Nephron (organoid): ENCODE measurements around the gene PPFIBP2.

ENCODE experiments used
- H3K27ac Mint-ChIP-seq, 3 experiments: 2 replicates each; pipeline ENCODE4 v1.8.0; 2020; ENCODE audit warnings: mixed read lengths in 3 of 3, mild to moderate bottlenecking in 2 of 3, moderate library complexity in 1 of 3
- H3K27me3 Mint-ChIP-seq: 2 replicates; pipeline ENCODE4 v1.8.0; 2021; ENCODE audit warnings: low read depth, mild to moderate bottlenecking, moderate library complexity, mixed read lengths
- H3K36me3 Mint-ChIP-seq: 2 replicates; pipeline ENCODE4 v1.8.0; 2020; ENCODE audit warnings: low read depth, mixed read lengths
- H3K4me1 Mint-ChIP-seq: 2 replicates; pipeline ENCODE4 v1.8.0; 2020; ENCODE audit warnings: mixed read lengths
- H3K4me3 Mint-ChIP-seq, 3 experiments: 2 replicates each; pipeline ENCODE4 v1.8.0; 2020; ENCODE audit warnings: mild to moderate bottlenecking in 3 of 3, mixed read lengths in 3 of 3, moderate library complexity in 2 of 3
- H3K9me3 Mint-ChIP-seq: 2 replicates; pipeline ENCODE4 v1.8.0; 2020; ENCODE audit warnings: mixed read lengths
- CTCF ChIP-seq, 3 experiments: fragments of 200-600 bp; sonication (generic); IDR thresholded peaks; one replicate each; pipeline ENCODE4 v1.5.0; 2021; ENCODE audit warnings: antibody characterized with exemption in 3 of 3; ENCODE audit not compliant: unreplicated experiment in 3 of 3

Gene PPFIBP2

DNA sequence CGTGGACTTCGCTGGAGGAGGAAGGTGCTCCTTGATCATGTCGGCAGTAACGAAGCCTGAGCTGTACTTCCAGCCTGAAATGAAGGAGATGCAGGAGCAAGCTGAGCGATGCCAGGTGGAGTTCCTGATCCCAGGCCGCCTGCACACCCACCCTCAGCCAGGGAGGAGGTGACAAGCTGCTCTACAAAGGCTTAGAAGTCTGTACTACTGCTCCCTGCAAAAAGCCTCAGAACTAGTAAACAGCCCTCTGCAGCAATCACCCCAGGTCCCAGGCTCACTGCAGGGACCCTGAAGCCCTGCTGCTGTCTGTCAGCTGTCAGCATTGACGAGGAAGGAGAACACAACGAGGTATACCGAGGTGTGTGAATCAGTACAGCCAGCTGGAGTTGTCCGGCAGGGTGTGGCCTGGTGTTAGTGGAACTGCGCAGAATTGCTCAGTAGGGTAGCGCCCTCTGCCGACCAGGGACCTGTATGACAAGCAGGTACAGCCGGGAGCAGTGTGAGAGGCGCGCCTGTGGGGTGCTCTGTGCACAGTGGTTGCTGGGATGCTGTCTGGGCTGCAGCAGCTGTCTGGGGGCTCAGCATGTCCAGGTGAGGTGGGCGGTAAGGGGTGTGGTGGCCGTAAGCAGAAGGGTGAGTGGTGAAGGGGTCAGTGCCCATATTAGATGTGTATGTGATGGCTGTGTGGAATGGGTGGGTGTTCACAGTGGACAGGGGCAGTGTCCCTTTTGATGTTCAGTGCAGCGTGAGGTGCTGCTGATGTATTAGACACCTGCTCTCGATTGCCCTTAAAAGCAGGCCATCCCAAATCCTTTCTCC, 151.9 kb downstream of the PPFIBP2 start:
- peak; percentile 73 to 81 (median 75) for TF ChIP-seq CTCF (IDR thresholded peaks at IDR 0.05; ENCODE audit: unreplicated experiment in 3 of 3)
- peak overlapping the region; percentile 54 to 81 (median 76) for H3K27ac Mint-ChIP-seq
- H3K9me3 Mint-ChIP-seq: peaks cover 3% of the 10 kb centered on the region
- H3K36me3 Mint-ChIP-seq: peaks cover 46% of the 10 kb centered on the region
- peaks cover 36% of the 10 kb centered on the region for H3K4me1 Mint-ChIP-seq
- no peaks in the 10 kb centered on the region for H3K27me3 Mint-ChIP-seq
- no peak overlapping the region for H3K4me3 Mint-ChIP-seq

GRCh38 chr11:7666292-7666866, 152.6 kb downstream of the PPFIBP2 start:
- Mint-ChIP-seq H3K27me3 (no peaks in the 10 kb centered on the region), H3K4me1 (peaks cover 38% of the 10 kb centered on the region), H3K9me3 (peaks cover 3% of the 10 kb centered on the region), H3K36me3 (peaks cover 39% of the 10 kb centered on the region), H3K27ac (peak overlapping the region; percentile 54 to 71 (median 56)), H3K4me3 (no peak overlapping the region)
- TF ChIP-seq CTCF (IDR thresholded peaks at IDR 0.05; ENCODE audit: unreplicated experiment in 3 of 3): no peak

- TF ChIP-seq CTCF (IDR thresholded peaks at IDR 0.05; ENCODE audit: unreplicated experiment in 3 of 3): no peak
- H3K27me3 Mint-ChIP-seq: peaks cover 3% of the 10 kb centered on the region
- H3K4me1 Mint-ChIP-seq: peaks cover 46% of the 10 kb centered on the region
- H3K36me3 Mint-ChIP-seq: peaks cover 37% of the 10 kb centered on the region
- no peak overlapping the region for H3K4me3 Mint-ChIP-seq
- H3K27ac Mint-ChIP-seq: peak overlapping the region; percentile 40 to 81 (median 72)
- H3K9me3 Mint-ChIP-seq: peaks cover 3% of the 10 kb centered on the region
Observed at GRCh38 chr11:7667460-7667859, 153.7 kb downstream of the PPFIBP2 start.

DNA sequence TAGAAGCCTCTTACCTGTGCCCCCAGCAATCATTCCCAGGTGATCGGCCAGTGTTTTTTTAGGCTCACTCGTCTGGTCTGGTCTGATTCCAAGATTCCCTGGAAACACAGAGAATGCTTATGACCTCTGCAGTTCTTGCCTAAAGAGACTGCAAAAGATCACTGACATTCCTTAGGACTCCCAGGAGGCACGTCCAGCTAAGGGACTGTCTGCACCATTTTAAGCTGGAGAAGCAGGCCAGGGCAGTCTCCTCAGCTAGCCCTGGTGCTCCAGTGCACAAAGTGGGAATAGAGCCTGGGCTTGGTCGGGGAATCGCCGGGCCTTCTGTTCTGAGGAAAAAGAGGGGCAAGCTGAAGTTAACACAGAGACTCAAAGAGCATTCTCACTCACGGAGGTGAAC, 154.7 kb downstream of the PPFIBP2 start:
- peaks cover 32% of the 10 kb centered on the region for H3K36me3 Mint-ChIP-seq
- peak overlapping the region in 1 of 3 experiments; percentile 54 for H3K27ac Mint-ChIP-seq
- H3K4me3 Mint-ChIP-seq: no peak overlapping the region
- no peak for TF ChIP-seq CTCF (IDR thresholded peaks at IDR 0.05; ENCODE audit: unreplicated experiment in 3 of 3)
- peaks cover 7% of the 10 kb centered on the region for H3K27me3 Mint-ChIP-seq
- H3K9me3 Mint-ChIP-seq: peaks cover 3% of the 10 kb centered on the region
- peaks cover 50% of the 10 kb centered on the region for H3K4me1 Mint-ChIP-seq

GRCh38 chr11:7668911-7669310, 155.1 kb downstream of the PPFIBP2 start:
- TF ChIP-seq CTCF (IDR thresholded peaks at IDR 0.05; ENCODE audit: unreplicated experiment in 3 of 3): no peak
- Mint-ChIP-seq H3K27me3 (peaks cover 9% of the 10 kb centered on the region), H3K27ac (peak overlapping the region in 2 of 3 experiments; percentile 11 to 15), H3K9me3 (peaks cover 2% of the 10 kb centered on the region), H3K4me3 (peak overlapping the region in 1 of 3 experiments; percentile 0), H3K36me3 (peaks cover 30% of the 10 kb centered on the region), H3K4me1 (peaks cover 51% of the 10 kb centered on the region)
